K562 (cell line): ENCODE measurements around the gene ZNF66. TPM values are rescaled to one million over a fixed set of nuclear protein-coding genes. Genes with fewer than 3 reads are reported as not detected.
"Not testable (repeated sequence)": the region's sequence is repeated elsewhere in the genome, so short reads cannot be mapped to it uniquely, and the experiment has no call there.

ENCODE experiments used
- ATAC-seq: fragments of 200-7000 bp; cut with Tn5 transposase; 3 replicates; pipeline ENCODE4 v1.9.1; 2020; ENCODE audit warnings: moderate library complexity
- BruUV-seq: library from RNA; stranded (reverse); fragments of 400-500 nt; replicated peaks from 2 replicates; lab custom pipeline; 2021; lab: Mats Ljungman, UMichigan
- CTCF ChIA-PET: fragments of 300-600 bp; formaldehyde crosslinking; extraction: SDS; loops from one replicate; lab custom pipeline; 2021; ENCODE audit warnings: low intra/inter-chr PET ratio; lab: Yijun Ruan, JAX
- POLR2A ChIA-PET: fragments of 300-600, 350-650 bp; sonication (Branson Sonifier 250); formaldehyde crosslinking; extraction: SDS; loops from one replicate; lab custom pipeline; 2021; ENCODE audit warnings: antibody characterized with exemption, inconsistent platforms; lab: Yijun Ruan, JAX
- DNase-seq, 4 experiments: peaks; one replicate each; pipeline versions ENCODE4 v3.0.0 to v3.0.0-alpha.2; 2011 to 2018; ENCODE audit warnings: low spot score in 3 of 4, mixed read lengths in 3 of 4; ENCODE audit errors: extremely low read depth in 1 of 4
- FAIRE-seq: peaks from 2 replicates; lab custom pipeline; 2011; peaks lifted over from hg19 to GRCh38; lab: Jason Lieb, UNC
- H2AFZ ChIP-seq: 2 replicates; pipeline ENCODE4 v1.6.0; 2011; ENCODE audit warnings: low read depth, low read length, control low read depth, inconsistent platforms
- H3K27ac ChIP-seq: fragments of 200-600 bp; 3 replicates; pipeline ENCODE4 v1.8.0; 2011; ENCODE audit warnings: low read depth, mild to moderate bottlenecking, control low read depth, inconsistent platforms, low read length, moderate library complexity, mixed read lengths; ENCODE audit errors: extremely low read depth
- H3K27me3 ChIP-seq, 2 experiments: fragments of 300-600 bp in 1 of 2; 2 replicates in 1 of 2; 3 replicates in 1 of 2; pipeline versions ENCODE4 v1.6.0 to v1.8.0; 2011; ENCODE audit warnings: inconsistent platforms in 2 of 2, low read length in 2 of 2, mild to moderate bottlenecking in 1 of 2, mixed read lengths in 1 of 2, moderate library complexity in 1 of 2; ENCODE audit not compliant: control insufficient read depth in 2 of 2, insufficient read depth in 2 of 2
- H3K36me3 ChIP-seq: fragments of 300-600 bp; 3 replicates; pipeline ENCODE4 v1.8.0; 2011; ENCODE audit warnings: mild to moderate bottlenecking, low read length, inconsistent platforms; ENCODE audit not compliant: control insufficient read depth, insufficient read depth
- H3K4me1 ChIP-seq, 2 experiments: fragments of 200-600 bp in 1 of 2; replicated peaks in 1 of 2; 2 replicates in 1 of 2; 3 replicates in 1 of 2; pipeline versions ENCODE4 v1.5.1 to v1.8.0; 2011; ENCODE audit warnings: inconsistent platforms in 2 of 2, low read length in 2 of 2, mild to moderate bottlenecking in 1 of 2, mixed read lengths in 1 of 2, moderate library complexity in 1 of 2; ENCODE audit not compliant: control insufficient read depth in 2 of 2, insufficient read depth in 2 of 2
- H3K4me2 ChIP-seq: 2 replicates; pipeline ENCODE4 v1.6.1; 2011; ENCODE audit warnings: low read length, control low read depth, inconsistent platforms, mixed read lengths; ENCODE audit not compliant: insufficient read depth
- H3K4me3 ChIP-seq: fragments of 200-600 bp; sonication (generic), shearing (Covaris generic); 2 replicates; pipeline ENCODE4 v1.5.1; 2016; ENCODE audit warnings: control low read depth, inconsistent platforms
- H3K79me2 ChIP-seq: fragments of 200-600 bp; 3 replicates; pipeline ENCODE4 v1.8.0; 2011; ENCODE audit warnings: low read length, inconsistent platforms; ENCODE audit not compliant: control insufficient read depth, insufficient read depth
- H3K9ac ChIP-seq, 2 experiments: 2 replicates each; pipeline versions ENCODE4 v1.6.0 to v1.6.1; 2011; ENCODE audit warnings: low read depth in 2 of 2, low read length in 2 of 2, control low read depth in 1 of 2, inconsistent platforms in 1 of 2, mild to moderate bottlenecking in 1 of 2, mixed read lengths in 1 of 2; ENCODE audit not compliant: insufficient read depth in 1 of 2
- H3K9me1 ChIP-seq: one replicate; pipeline ENCODE4 v1.6.0; 2011; ENCODE audit warnings: inconsistent platforms, mild to moderate bottlenecking, low read length, moderate library complexity; ENCODE audit not compliant: control insufficient read depth, insufficient read depth
- H3K9me3 ChIP-seq: replicated peaks from 2 replicates; pipeline ENCODE4 v1.5.1; 2011; ENCODE audit warnings: low read depth, low read length, inconsistent platforms; ENCODE audit not compliant: control insufficient read depth, insufficient read depth
- H4K20me1 ChIP-seq: replicated peaks from 2 replicates; pipeline ENCODE4 v1.6.1; 2011; ENCODE audit warnings: low read length, inconsistent platforms, mixed read lengths; ENCODE audit not compliant: control insufficient read depth, insufficient read depth
- WGBS: fragments of 100-300 bp; shearing (Covaris generic); methylation state at CpG from one replicate; pipeline ENCODE4 v1.1.6; 2016; ENCODE audit warnings: low coverage, mixed read lengths; ENCODE audit not compliant: insufficient coverage; ENCODE audit errors: missing lambda C conversion rate; 5-methylcytosine and 5-hydroxymethylcytosine counted together
- in situ Hi-C: fragments of 300-500 bp; cut with MboI; formaldehyde crosslinking; loops from 4 replicates; pipeline ENCODE4 v1.15.0; 2018; ENCODE audit warnings: inconsistent platforms, mixed read lengths
- intact Hi-C: fragments of 100-400 bp; cut with micrococcal nuclease; formaldehyde crosslinking; loops from 2 replicates; pipeline ENCODE4 v1.14.2; 2022
- polyA plus RNA-seq, 8 experiments: library from polyadenylated mRNA; depleted of rRNA in 4 of 8; stranded (reverse) in 5 of 8; unstranded in 3 of 8; fragments of >200 nt; fragmentation: Nextera tagmentation in 2 of 8; fragmentation: Illumina TruSeq in 1 of 8; extraction: Ambion mirVana in 2 of 8; extraction: Trizol in 1 of 8; gene quantifications; 2 replicates each; pipeline versions ENCODE4 v1.2.1 to v1.2.3, GENCODE V29; 2011 to 2014; ENCODE audit warnings: inconsistent platforms in 1 of 8, missing spikeins in 1 of 8
- total RNA-seq, 7 experiments: library from RNA; depleted of rRNA in 6 of 7; stranded (reverse); fragments of >200 nt in 6 of 7; fragmentation: Illumina TruSeq in 2 of 7; extraction: Trizol in 2 of 7; gene quantifications; 2 replicates each; pipeline versions ENCODE4 v1.2.1 to v1.2.3, GENCODE V29; 2011 to 2021; ENCODE audit warnings: low replicate concordance in 1 of 7
- TF ChIP-seq, protein P1 (sequence below), 2 experiments: fragments of 450-650 bp; IDR thresholded peaks; 2 replicates each; pipeline ENCODE4 v1.6.1; 2018; ENCODE audit warnings: mild to moderate bottlenecking in 2 of 2, low read depth in 1 of 2; ENCODE audit not compliant: partially characterized antibody in 2 of 2

The ZNF66 gene
- total and polyA plus RNA-seq, 9 of the 15 experiments (the other 6 are each of a cell fraction or from before 2014, with no cell fraction given), result 0.13 to 2.7 (median 1.6) TPM

DNA sequence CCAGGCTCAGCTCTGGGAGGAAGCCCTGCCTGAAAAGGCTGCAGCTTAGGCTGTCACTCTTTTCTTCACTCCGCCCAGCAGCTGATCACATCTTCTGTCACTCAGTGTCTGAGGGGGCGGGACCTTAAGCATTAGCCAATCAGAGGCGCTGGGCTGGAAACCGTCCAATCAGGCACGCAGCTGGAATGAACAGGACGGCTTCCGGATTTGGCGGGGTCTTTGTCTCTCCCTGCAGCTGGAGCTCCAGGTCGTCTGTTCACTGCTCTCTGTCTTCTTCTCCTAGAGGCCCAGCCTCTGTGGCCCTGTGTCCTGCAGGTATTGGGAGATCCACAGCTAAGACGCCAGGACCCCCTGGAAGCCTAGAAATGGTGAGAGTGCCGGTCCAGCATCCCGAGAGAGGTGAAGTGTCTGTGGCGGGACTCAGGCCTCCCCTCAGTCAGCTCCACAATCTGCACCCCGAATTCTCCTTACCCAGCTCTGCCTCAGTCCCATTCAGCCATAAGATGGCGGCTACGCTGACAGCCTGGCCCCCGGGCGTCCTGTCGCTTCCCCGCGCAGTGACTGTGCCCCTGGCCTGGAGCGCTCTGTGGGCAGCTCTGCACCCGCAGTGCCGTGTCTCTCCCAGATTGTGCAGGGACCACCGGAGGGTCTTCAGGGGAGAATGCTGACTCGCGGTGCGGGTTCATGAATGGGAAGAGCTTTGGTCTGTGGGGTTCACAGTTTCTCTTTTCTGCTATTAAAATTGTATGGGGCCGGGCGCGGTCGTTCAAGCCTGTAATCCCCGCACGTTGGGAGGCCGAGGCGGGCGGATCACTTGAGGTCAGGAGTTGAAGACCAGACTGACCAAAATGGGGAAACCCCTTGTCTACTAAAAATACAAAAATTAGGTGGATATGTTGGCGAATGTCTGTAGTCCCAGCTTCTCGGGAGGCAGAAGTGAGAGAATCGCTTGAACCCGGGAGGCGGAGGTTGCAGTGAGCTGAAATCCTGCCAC, at the start of gene ZNF66 (continued):
- TF ChIP-seq, protein P1, sequence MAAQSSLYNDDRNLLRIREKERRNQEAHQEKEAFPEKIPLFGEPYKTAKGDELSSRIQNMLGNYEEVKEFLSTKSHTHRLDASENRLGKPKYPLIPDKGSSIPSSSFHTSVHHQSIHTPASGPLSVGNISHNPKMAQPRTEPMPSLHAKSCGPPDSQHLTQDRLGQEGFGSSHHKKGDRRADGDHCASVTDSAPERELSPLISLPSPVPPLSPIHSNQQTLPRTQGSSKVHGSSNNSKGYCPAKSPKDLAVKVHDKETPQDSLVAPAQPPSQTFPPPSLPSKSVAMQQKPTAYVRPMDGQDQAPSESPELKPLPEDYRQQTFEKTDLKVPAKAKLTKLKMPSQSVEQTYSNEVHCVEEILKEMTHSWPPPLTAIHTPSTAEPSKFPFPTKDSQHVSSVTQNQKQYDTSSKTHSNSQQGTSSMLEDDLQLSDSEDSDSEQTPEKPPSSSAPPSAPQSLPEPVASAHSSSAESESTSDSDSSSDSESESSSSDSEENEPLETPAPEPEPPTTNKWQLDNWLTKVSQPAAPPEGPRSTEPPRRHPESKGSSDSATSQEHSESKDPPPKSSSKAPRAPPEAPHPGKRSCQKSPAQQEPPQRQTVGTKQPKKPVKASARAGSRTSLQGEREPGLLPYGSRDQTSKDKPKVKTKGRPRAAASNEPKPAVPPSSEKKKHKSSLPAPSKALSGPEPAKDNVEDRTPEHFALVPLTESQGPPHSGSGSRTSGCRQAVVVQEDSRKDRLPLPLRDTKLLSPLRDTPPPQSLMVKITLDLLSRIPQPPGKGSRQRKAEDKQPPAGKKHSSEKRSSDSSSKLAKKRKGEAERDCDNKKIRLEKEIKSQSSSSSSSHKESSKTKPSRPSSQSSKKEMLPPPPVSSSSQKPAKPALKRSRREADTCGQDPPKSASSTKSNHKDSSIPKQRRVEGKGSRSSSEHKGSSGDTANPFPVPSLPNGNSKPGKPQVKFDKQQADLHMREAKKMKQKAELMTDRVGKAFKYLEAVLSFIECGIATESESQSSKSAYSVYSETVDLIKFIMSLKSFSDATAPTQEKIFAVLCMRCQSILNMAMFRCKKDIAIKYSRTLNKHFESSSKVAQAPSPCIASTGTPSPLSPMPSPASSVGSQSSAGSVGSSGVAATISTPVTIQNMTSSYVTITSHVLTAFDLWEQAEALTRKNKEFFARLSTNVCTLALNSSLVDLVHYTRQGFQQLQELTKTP (IDR thresholded peaks at IDR 0.05; ENCODE audit: low read depth in 1 of 2, partially characterized antibody in 2 of 2), result no peak

DNA sequence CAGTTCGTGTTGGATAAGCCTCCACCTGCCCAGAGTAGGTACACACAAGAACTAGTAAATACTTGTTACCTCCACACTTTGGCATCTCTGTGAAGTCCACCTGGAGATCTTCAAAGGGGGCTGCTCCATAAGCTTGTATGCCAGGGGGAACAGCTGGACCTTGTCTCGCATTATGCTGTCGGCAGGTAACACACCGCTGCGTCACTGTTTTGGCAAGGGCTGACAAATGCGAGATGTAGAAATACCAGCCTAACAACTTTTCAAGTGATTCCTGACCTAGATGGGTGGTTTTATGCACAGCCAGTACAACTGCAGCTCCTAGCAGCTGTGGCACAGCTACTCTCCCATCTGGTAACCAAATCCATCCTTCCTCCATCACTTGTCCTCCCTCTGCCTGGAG, 25.9 kb upstream of the ZNF66 start:
- H3K27me3 ChIP-seq, H3K27ac ChIP-seq, BruUV-seq, H4K20me1 ChIP-seq, POLR2A ChIA-PET, in situ Hi-C loops, H3K79me2 ChIP-seq, CTCF ChIA-PET, H3K4me2 ChIP-seq, H3K9me3 ChIP-seq, H3K4me1 ChIP-seq, H2AFZ ChIP-seq, H3K36me3 ChIP-seq, FAIRE-seq, H3K9me1 ChIP-seq, DNase-seq, ATAC-seq, intact Hi-C loops, H3K9ac ChIP-seq, H3K4me3 ChIP-seq: not testable (repeated sequence)
- 2% methylated on average over 6 of the region's 6 CpGs for WGBS

DNA sequence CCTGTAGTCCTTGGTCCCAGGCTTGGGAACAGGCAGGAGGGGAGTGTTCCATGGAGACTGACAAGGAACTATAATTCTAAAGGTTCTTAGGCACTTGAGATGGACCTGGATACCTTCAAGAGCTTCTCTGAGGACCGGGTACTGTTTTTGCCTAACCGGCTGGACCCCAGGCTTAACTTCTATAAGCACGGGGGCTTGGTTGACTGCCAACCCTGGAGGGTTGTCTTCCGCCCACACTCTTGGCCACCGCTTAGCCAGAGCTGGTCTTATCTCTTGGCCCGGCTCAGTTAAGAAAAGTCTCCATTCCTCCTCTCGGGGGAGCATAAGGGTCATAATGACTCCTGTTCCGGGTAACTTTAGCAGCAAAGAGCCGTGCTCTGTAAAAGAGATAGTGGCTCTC, 23.8 kb upstream of the ZNF66 start:
- H4K20me1 ChIP-seq, CTCF ChIA-PET, H3K4me3 ChIP-seq, H3K4me1 ChIP-seq, H3K79me2 ChIP-seq, in situ Hi-C loops, H3K36me3 ChIP-seq, DNase-seq, H3K27ac ChIP-seq, POLR2A ChIA-PET, H3K27me3 ChIP-seq, H3K9me1 ChIP-seq, intact Hi-C loops, H3K9me3 ChIP-seq, ATAC-seq, H3K4me2 ChIP-seq, BruUV-seq, H3K9ac ChIP-seq, FAIRE-seq, H2AFZ ChIP-seq: not testable (repeated sequence)
- under 1% methylated on average over 9 of the region's 9 CpGs for WGBS
